D721Med (cell line): Measurements from ENCODE around the gene WNT6.

Experiments used
- DNase-seq: peaks from one replicate; pipeline ENCODE4 v3.0.0; 2011; ENCODE audit warnings: low spot score; ENCODE audit not compliant: insufficient read length
- FAIRE-seq: peaks from 2 replicates; lab custom pipeline; 2011; peaks lifted over from hg19 to GRCh38; lab: Jason Lieb, UNC
- CTCF ChIP-seq: IDR thresholded peaks from 2 replicates; pipeline ENCODE4 v1.5.1; 2012; ENCODE audit warnings: mild to moderate bottlenecking, control low read depth; ENCODE audit not compliant: insufficient read depth; ENCODE audit errors: missing control alignments

Gene WNT6

GRCh38 chr2:218888341-218888740 is 28.7 kb downstream of the WNT6 start:
- TF ChIP-seq CTCF = no peak
- no peak for FAIRE-seq
- DNase-seq = no peak

- peak; percentile 4 for DNase-seq
- FAIRE-seq = no peak
- no peak for TF ChIP-seq CTCF
These were observed 30.3 kb downstream of the WNT6 start for GRCh38 chr2:218889937-218890336.

- no peak for FAIRE-seq
- TF ChIP-seq CTCF = no peak
- DNase-seq = no peak
These were observed 30.8 kb downstream of the WNT6 start for GRCh38 chr2:218890369-218890768.

GRCh38 chr2:218891275-218892135 is 31.9 kb downstream of the WNT6 start:
- FAIRE-seq (no peak), DNase-seq (no peak)
- no peak for TF ChIP-seq CTCF

GRCh38 chr2:218892693-218893348 is 33.2 kb downstream of the WNT6 start:
- peak; percentile 58 for TF ChIP-seq CTCF
- DNase-seq = peak; percentile 77
- FAIRE-seq = no peak

GRCh38 chr2:218893349-218894150 is 33.9 kb downstream of the WNT6 start:
- FAIRE-seq (no peak), DNase-seq (no peak)
- TF ChIP-seq CTCF = no peak
